AML-193 (cell line): Measurements from ENCODE around the gene TPX2.
"Not testable (repeated sequence)": the region's sequence is repeated elsewhere in the genome, so short reads cannot be mapped to it uniquely, and the experiment has no call there.

Experiments
- DNase-seq, 2 experiments: peaks; one replicate each; lab custom pipeline; 2025; lab: John Stamatoyannopoulos, UW

The TPX2 gene

DNA sequence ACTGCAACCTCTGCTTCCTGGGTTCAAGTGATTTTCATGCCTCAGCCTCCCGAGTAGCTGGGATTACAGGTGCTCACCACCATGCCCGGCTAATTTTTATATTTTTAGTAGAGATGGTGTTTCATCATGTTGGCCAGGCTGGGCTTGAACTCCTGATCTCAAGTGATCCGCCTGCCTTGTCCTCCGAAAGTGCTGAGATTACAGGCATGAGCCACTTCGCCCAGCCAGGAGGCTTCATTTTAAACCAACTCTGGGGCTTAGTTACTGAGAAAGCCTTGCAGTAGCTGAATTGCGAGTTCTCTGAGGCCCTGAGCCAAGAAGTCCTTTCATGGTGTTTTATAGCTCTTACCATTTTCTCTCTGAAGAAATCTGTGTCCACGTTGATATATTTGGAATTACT is 75.1 kb downstream of the TPX2 start:
- DNase-seq: not testable (repeated sequence)

DNA sequence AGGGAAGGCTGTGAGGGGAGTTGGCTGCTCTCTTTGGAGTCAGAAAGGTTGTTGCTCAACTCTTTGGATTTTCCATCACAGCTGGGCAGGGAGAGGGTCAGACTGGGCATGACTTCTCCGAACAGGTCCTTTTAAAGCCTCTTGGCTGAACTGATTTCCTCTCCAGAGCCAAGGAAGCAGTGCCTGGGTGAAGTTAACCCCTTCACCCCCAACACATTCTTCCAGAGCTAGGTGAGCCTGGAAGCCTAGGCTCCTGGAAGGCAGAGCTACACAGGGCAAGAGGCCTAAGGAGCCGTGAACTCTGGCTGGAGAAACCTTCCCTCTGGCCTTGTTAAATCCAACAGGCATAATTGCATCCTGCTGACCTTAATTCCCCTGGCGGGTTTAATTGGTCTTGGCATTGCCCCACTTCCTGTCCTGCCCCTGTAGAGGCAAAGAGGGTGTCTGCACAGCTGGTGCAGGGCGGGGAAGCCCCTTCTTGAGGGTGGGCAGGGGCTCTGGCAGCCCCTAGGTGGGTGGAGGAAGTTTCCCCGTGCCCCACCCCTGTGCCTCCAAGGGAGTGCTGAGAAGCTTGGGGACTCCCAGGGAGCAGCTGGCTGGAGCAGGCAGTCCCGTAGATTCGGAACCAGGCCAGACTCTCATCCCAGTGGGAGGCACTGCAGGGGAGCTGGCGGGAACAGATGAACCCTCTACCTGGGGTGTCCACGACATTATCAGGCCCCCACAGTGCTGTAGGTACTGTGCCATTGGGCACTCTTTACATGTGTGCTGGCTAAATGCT is 76.5 kb downstream of the TPX2 start:
- DNase-seq: no peak

GRCh38 chr20:31816221-31816620 is 77.1 kb downstream of the TPX2 start:
- no peak for DNase-seq

GRCh38 chr20:31817461-31817860 is 78.4 kb downstream of the TPX2 start:
- no peak for DNase-seq

GRCh38 chr20:31818376-31818908 is 79.4 kb downstream of the TPX2 start:
- no peak for DNase-seq

DNA sequence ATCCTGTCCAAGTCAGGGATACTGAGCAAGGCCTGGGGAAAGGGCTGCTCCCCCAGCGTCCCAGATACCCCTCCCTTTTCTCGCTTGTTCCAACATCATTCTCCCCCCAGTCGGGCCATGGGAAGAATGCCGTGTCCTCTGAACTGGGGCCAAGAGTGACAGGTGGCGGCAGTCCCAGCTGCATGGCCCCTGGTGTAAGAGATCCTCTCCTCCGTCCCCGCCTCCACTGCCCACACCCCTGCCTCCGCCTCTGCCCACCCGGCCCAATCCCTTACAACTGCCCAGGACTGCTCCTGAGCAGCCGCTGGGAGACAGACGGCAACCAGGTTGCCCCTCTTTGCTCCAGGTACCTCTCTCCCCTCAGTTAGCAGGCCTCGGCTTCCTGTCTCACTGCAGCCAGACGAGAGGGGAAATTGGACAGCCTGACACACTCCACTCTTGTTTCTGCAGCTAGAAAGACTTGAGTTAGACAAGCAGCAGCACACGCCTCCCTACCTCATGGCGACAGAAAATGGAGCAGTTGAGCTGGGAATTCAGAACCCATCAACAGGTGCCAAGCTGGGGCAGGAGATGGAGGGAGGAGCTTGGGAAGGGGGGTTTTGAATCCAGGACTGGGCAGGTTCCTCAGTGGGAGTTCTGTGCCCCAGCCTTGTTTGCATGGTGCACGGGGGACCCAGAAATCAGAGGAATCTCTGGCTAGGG is 80.1 kb downstream of the TPX2 start, which contains the start of gene MYLK2:
Gene MYLK2 (plus strand): TSS at position 274 of the 702 bp plus-strand sequence. CDS start 225 bp downstream, at position 499.
- no peak for DNase-seq

- no peak for DNase-seq
Observed at GRCh38 chr20:31820228-31820627, 81.1 kb downstream of the TPX2 start.

DNA sequence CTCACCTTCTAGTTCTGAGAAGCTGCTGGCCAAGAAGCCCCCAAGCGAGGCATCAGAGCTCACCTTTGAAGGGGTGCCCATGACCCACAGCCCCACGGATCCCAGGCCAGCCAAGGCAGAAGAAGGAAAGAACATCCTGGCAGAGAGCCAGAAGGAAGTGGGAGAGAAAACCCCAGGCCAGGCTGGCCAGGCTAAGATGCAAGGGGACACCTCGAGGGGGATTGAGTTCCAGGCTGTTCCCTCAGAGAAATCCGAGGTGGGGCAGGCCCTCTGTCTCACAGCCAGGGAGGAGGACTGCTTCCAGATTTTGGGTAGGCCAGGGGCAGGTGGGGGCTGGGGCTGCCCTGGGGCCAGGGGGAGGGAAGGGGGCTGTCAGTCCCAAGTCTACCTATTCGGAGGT is 82.3 kb downstream of the TPX2 start:
- DNase-seq: no peak

- peak; percentile 18 to 22 for DNase-seq
Observed at GRCh38 chr20:31822421-31823330, 83.6 kb downstream of the TPX2 start.

- DNase-seq: no peak
Observed at GRCh38 chr20:31823360-31824124, 84.5 kb downstream of the TPX2 start.

- DNase-seq: no peak
Observed at GRCh38 chr20:31824125-31824485, 85.0 kb downstream of the TPX2 start.

DNA sequence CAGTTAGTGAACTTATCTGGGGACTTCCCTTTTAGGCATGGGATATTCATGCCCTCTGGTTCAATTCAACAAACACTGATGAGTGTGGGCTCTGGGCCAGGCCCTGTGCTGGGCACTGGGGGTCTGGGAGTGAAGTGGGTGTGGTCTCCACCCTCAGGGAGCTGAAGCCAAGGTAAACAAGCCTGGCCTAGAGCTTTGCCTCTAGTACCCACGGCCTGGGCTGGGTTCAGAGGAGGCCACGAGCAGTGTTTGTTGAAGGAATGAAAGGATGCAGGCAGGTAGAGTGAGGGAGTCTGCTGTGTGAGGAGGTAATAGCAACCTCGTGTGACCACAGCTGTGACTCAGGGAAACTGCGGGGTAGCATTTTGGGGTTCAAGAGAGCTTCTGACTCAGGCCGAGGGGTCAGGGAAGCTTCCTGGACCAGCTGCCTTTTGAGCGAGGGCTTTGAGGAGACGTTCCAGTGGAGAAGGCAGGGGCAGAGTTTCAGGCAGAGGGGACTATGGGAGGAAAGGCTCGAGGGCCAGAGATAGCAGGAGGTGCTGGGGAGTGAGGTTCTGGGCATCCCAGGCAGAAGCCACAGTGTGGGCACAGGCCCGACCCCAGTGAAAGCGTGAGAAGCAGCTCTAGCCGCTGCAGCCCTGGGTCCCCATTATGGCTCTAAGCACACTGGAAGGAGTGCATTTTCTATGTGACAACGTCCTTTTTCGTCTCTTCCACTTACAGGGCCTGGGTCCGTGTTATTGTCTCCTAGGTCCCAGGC is 85.6 kb downstream of the TPX2 start:
- no peak for DNase-seq

DNA sequence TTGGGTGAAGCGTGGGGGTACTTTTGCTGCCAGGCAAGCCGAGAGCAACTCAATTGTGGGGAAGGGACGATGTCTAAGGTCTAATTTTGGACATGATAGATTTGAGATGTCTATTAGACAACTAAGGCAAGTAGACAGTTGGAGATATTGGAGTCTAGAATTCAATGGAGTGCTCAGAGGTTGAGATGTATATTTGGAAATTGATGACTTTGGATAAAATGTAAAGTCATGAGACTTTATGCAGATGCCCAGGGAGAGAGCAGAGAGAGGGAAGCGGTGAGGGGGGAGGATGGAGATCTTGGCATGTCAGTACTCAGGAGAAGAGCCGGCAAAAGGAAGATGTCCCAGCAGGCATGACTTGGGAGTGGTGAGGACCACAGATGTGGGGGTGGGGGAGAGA is 87.0 kb downstream of the TPX2 start:
- no peak for DNase-seq

DNA sequence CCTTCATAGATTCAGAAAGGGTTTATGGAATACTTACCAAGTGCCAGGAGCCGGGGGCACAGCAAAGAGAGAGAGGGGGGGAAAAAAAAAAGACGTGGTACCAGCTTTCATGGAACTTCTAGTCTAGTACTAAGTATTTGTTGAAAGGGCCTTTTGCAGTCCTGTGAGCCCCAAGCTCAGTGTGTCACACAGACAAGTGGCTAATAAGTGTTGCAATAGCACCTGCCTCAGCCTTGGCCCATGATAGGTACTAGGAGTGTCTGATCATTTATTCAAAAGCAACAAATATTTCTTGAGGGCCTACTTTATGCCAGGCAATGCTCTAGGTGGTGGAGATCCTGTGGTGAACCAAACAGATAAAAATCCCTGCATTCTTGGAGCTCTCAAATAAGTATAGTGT is 88.0 kb downstream of the TPX2 start:
- DNase-seq: no peak

GRCh38 chr20:31828016-31828415 is 88.9 kb downstream of the TPX2 start:
- DNase-seq: not testable (repeated sequence)

DNA sequence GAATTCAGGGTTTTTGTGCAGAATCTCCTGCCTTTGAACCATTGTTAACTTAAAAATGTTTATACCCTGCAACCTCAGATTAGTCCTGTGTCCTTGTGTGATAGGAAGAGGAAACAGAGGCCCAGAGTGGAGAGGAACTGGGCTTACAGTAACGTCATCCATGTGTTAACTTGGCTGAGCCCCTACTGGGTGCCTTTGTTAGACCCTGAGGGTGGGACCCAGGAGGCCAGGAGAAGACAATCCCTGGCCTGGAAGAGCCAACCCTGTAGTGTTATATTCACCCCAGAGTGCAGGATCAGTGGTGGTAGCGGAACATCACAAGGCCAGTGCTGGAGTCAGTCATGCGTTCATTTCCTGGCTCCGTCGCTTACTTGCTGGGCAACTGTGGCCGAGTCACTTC is 90.6 kb downstream of the TPX2 start:
- no peak for DNase-seq

GRCh38 chr20:31830406-31830981 is 91.4 kb downstream of the TPX2 start:
- no peak for DNase-seq

DNA sequence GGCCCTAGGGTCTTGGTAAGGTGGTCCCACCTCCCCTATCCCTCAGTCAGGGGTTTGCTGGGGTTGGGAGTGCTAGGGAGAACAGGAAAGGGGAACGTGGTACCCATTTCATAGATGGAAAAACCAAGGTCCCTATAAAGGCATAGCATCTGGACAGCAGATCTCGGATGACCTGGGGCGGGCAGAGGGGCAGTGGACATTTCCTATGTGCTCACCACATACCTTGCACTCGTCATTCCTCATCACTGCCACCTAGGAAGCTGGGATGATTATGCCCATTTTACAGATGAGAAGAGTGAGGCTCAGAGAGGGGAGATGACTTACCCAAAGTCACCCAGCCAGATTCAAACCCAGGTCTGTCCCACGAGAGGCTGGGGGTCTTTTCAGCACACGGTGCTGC is 92.1 kb downstream of the TPX2 start:
- no peak for DNase-seq

- no peak for DNase-seq
Observed at GRCh38 chr20:31831771-31832306, 92.7 kb downstream of the TPX2 start.
